H1 (cell line): Measurements from ENCODE around the gene RPRD2. TPM values are rescaled to one million over a fixed set of nuclear protein-coding genes. Genes with fewer than 3 reads are reported as not detected.

Experiments
- CTCF ChIA-PET: fragments of 300-600 bp; sonication (Branson Sonifier 250); formaldehyde crosslinking; loops from one replicate; lab custom pipeline; 2021; ENCODE audit not compliant: partially characterized antibody; lab: Charles Lee
- POLR2A ChIA-PET: fragments of 300-600 bp; sonication (Branson Sonifier 250); formaldehyde crosslinking; loops from one replicate; lab custom pipeline; 2021; ENCODE audit warnings: inconsistent platforms; ENCODE audit not compliant: partially characterized antibody; lab: Charles Lee
- DNase-seq, 2 experiments: peaks; one replicate each; pipeline versions ENCODE4 v3.0.0 to v3.0.0-alpha.2; 2010 to 2022; ENCODE audit warnings: low spot score in 2 of 2, low read depth in 1 of 2, mixed read lengths in 1 of 2
- FAIRE-seq: peaks from 2 replicates; lab custom pipeline; 2011; peaks lifted over from hg19 to GRCh38; lab: Jason Lieb, UNC
- H2AFZ ChIP-seq: 2 replicates; pipeline ENCODE4 v1.8.1; 2012; ENCODE audit warnings: low read length, inconsistent platforms
- H2AK5ac ChIP-seq: 2 replicates; pipeline ENCODE4 v1.6.1; 2013; ENCODE audit warnings: low read depth, low read length
- H2BK120ac ChIP-seq: replicated peaks from 2 replicates; pipeline ENCODE3; 2013; ENCODE audit warnings: low read depth, low read length, inconsistent platforms
- H2BK12ac ChIP-seq: 2 replicates; pipeline ENCODE4 v1.6.1; 2013; ENCODE audit warnings: low read depth, low read length
- H2BK15ac ChIP-seq: 2 replicates; pipeline ENCODE4 v1.6.1; 2013; ENCODE audit warnings: low read length
- H2BK20ac ChIP-seq: 2 replicates; pipeline ENCODE4 v1.6.1; 2013; ENCODE audit warnings: low read length
- H2BK5ac ChIP-seq: 2 replicates; pipeline ENCODE4 v1.6.1; 2013; ENCODE audit warnings: low read depth, low read length
- H3K14ac ChIP-seq: 2 replicates; pipeline ENCODE4 v1.6.1; 2013; ENCODE audit warnings: inconsistent platforms; ENCODE audit not compliant: insufficient read length
- H3K18ac ChIP-seq: 2 replicates; pipeline ENCODE4 v1.6.1; 2013; ENCODE audit warnings: low read length; ENCODE audit errors: extremely low read depth
- H3K23ac ChIP-seq: 2 replicates; pipeline ENCODE4 v1.6.1; 2013; ENCODE audit warnings: inconsistent platforms; ENCODE audit not compliant: insufficient read length
- H3K23me2 ChIP-seq: 2 replicates; pipeline ENCODE4 v1.6.1; 2013; ENCODE audit warnings: low read depth, low read length
- H3K27ac ChIP-seq: 2 replicates; pipeline ENCODE4 v1.6.1; 2011; ENCODE audit warnings: low read depth, low read length, inconsistent platforms
- H3K27me3 ChIP-seq, 4 experiments: replicated peaks in 1 of 4; 1 replicate in 1 of 4; 2 replicates in 3 of 4; pipeline versions ENCODE4 v1.6.1 to v1.8.1; 2011 to 2013; ENCODE audit warnings: low read length in 3 of 4, mild to moderate bottlenecking in 3 of 4, inconsistent platforms in 2 of 4, mixed read lengths in 2 of 4, moderate library complexity in 1 of 4; ENCODE audit not compliant: control insufficient read depth in 3 of 4, insufficient read depth in 3 of 4; ENCODE audit errors: extremely low read depth in 1 of 4
- H3K36me3 ChIP-seq, 4 experiments: 2 replicates each; pipeline versions ENCODE4 v1.6.1 to v1.8.1; 2011 to 2013; ENCODE audit warnings: mild to moderate bottlenecking in 4 of 4, low read length in 3 of 4, moderate library complexity in 2 of 4, control low read depth in 1 of 4, inconsistent platforms in 1 of 4; ENCODE audit not compliant: insufficient read depth in 4 of 4, control insufficient read depth in 2 of 4
- H3K4ac ChIP-seq: replicated peaks from 2 replicates; pipeline ENCODE3; 2013; ENCODE audit warnings: low read length, low read depth, mixed read lengths, inconsistent platforms; ENCODE audit not compliant: insufficient read length
- H3K4me1 ChIP-seq, 4 experiments: replicated peaks in 1 of 4; 1 replicate in 1 of 4; 2 replicates in 3 of 4; pipeline versions ENCODE4 v1.6.1 to v1.8.1; 2011 to 2013; ENCODE audit warnings: low read length in 3 of 4, inconsistent platforms in 2 of 4, mixed read lengths in 1 of 4; ENCODE audit not compliant: insufficient read depth in 4 of 4, control insufficient read depth in 3 of 4
- H3K4me2 ChIP-seq, 2 experiments: 2 replicates each; pipeline versions ENCODE4 v1.6.1 to v1.8.1; 2011 to 2013; ENCODE audit warnings: low read depth in 2 of 2, low read length in 2 of 2, control low read depth in 1 of 2, inconsistent platforms in 1 of 2, mild to moderate bottlenecking in 1 of 2; ENCODE audit not compliant: insufficient read depth in 1 of 2
- H3K4me3 ChIP-seq, 4 experiments: fragments of 200-600, 300-600 bp in 1 of 4; sonication (generic), shearing (Covaris generic), sonication (Bioruptor Twin) in 1 of 4; 2 replicates each; pipeline versions ENCODE4 v1.5.1 to v1.8.1; 2011 to 2016; ENCODE audit warnings: low read length in 4 of 4, low read depth in 3 of 4, control low read depth in 2 of 4, inconsistent platforms in 2 of 4, mild to moderate bottlenecking in 2 of 4, mixed read lengths in 1 of 4, moderate library complexity in 1 of 4; ENCODE audit not compliant: insufficient read depth in 2 of 4; ENCODE audit errors: extremely low read depth in 1 of 4
- H3K56ac ChIP-seq: replicated peaks from 2 replicates; pipeline ENCODE3; 2013; ENCODE audit warnings: low read depth, mild to moderate bottlenecking, mixed read lengths, low read length, inconsistent platforms; ENCODE audit not compliant: insufficient read length
- H3K79me1 ChIP-seq: 2 replicates; pipeline ENCODE4 v1.6.1; 2013; ENCODE audit warnings: low read depth, low read length, control low read depth
- H3K79me2 ChIP-seq, 2 experiments: 2 replicates each; pipeline versions ENCODE4 v1.6.1 to v1.8.1; 2012 to 2013; ENCODE audit warnings: low read length in 2 of 2, mild to moderate bottlenecking in 2 of 2, inconsistent platforms in 1 of 2; ENCODE audit not compliant: insufficient read depth in 2 of 2, control insufficient read depth in 1 of 2
- H3K9ac ChIP-seq, 4 experiments: replicated peaks in 1 of 4; 1 replicate in 1 of 4; 2 replicates in 3 of 4; pipeline versions ENCODE4 v1.6.1 to v1.8.1; 2011 to 2013; ENCODE audit warnings: low read depth in 3 of 4, low read length in 3 of 4, control low read depth in 2 of 4, mild to moderate bottlenecking in 2 of 4, moderate library complexity in 2 of 4, inconsistent platforms in 1 of 4; ENCODE audit errors: extremely low read depth in 1 of 4
- H3K9me3 ChIP-seq, 2 experiments: 2 replicates each; pipeline versions ENCODE4 v1.6.1 to v1.8.1; 2012 to 2013; ENCODE audit warnings: mild to moderate bottlenecking in 2 of 2, moderate library complexity in 2 of 2, control low read depth in 1 of 2, inconsistent platforms in 1 of 2, low read depth in 1 of 2, low read length in 1 of 2, mixed read lengths in 1 of 2; ENCODE audit not compliant: insufficient read depth in 2 of 2
- H4K20me1 ChIP-seq, 2 experiments: replicated peaks in 1 of 2; 2 replicates each; pipeline versions ENCODE3 to v1.8.1; 2011 to 2013; ENCODE audit warnings: inconsistent platforms in 2 of 2, low read length in 2 of 2, mild to moderate bottlenecking in 1 of 2; ENCODE audit not compliant: insufficient read depth in 2 of 2, control insufficient read depth in 1 of 2
- H4K5ac ChIP-seq: 2 replicates; pipeline ENCODE4 v1.6.1; 2013; ENCODE audit warnings: low read length, low read depth, mixed read lengths, inconsistent platforms; ENCODE audit not compliant: insufficient read length
- H4K8ac ChIP-seq: 2 replicates; pipeline ENCODE4 v1.8.0; 2013; ENCODE audit warnings: mild to moderate bottlenecking, moderate library complexity, low read length, inconsistent platforms; ENCODE audit not compliant: insufficient read depth; ENCODE audit errors: extremely low read depth
- H4K91ac ChIP-seq: replicated peaks from 2 replicates; pipeline ENCODE3; 2013; ENCODE audit warnings: low read length, mixed read lengths, inconsistent platforms; ENCODE audit not compliant: insufficient read length
- BRCA1 ChIP-seq: IDR thresholded peaks from 2 replicates; pipeline ENCODE4 v1.6.1; 2012; ENCODE audit warnings: low read depth, low read length, improper control_type of control experiment
- PHF8 ChIP-seq: fragments of 200-600 bp; sonication (generic); conservative IDR thresholded peaks from 2 replicates; pipeline ENCODE4 v1.7.1; 2012; ENCODE audit warnings: low read depth, mild to moderate bottlenecking, inconsistent platforms, low read length, moderate library complexity
- WGBS, 2 experiments: shearing (Covaris generic) in 1 of 2; methylation state at CpG; one replicate each; pipeline versions ENCODE4 v1.1.6 to v1.1.7; 2013 to 2015; ENCODE audit warnings: low lambda C conversion rate in 2 of 2, mixed read lengths in 2 of 2, inconsistent platforms in 1 of 2, low coverage in 1 of 2, missing lambda C conversion rate in 1 of 2; ENCODE audit not compliant: insufficient replicate concordance in 2 of 2, insufficient coverage in 1 of 2, insufficient read length in 1 of 2; ENCODE audit errors: extremely low coverage in 1 of 2, missing lambda C conversion rate in 1 of 2; 5-methylcytosine and 5-hydroxymethylcytosine counted together
- polyA plus RNA-seq, 7 experiments: library from polyadenylated mRNA; depleted of rRNA in 3 of 7; stranded (reverse) in 5 of 7; unstranded in 2 of 7; fragments of >200 nt in 5 of 7; fragments of 200-250 nt in 2 of 7; gene quantifications; 1 replicate in 5 of 7; 2 replicates in 1 of 7; 4 replicates in 1 of 7; pipeline versions ENCODE4 v1.2.1 to v1.2.3, GENCODE V29; 2011 to 2013; ENCODE audit warnings: missing spikeins in 2 of 7, mixed read lengths in 2 of 7
- total RNA-seq: library from RNA; stranded (reverse); fragmentation: NEBNext Ultra II Directional; extraction: Animal tissue kit (Norgen Biotek cat#: 25700); gene quantifications from 2 replicates; pipeline ENCODE4 v1.2.1, GENCODE V29; 2021
- TF ChIP-seq, protein P1 (sequence below): IDR thresholded peaks from 2 replicates; pipeline ENCODE4 v1.6.1; 2011; ENCODE audit warnings: low read length, improper control_type of control experiment

RPRD2 gene
- total and polyA plus RNA-seq, 2 of the 8 experiments (the other 6 are each of a cell fraction or from before 2014, with no cell fraction given): 14.4 to 32.4 TPM

DNA sequence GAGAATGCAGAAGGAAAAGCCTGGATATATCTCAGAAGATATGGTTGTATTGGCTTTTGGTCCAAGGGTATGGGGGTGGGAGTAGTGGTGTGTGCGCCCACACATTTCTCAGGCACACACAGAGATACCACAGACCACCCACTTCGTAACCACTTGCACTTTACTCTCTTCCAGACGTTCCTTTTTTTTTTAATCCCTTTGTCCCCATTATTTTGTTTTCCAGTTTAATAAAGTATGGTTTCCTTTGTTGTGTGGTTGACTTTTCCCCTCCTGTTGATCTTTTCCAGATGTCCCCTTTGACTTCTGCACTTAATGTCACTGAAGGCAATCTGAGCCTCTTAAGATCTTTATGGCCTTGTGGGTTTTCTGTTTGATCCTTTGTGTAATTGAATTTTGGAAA is 112.8 kb downstream of the RPRD2 start:
- no peak overlapping the region for H3K14ac ChIP-seq
- POLR2A ChIA-PET: no interaction called here
- H2BK15ac ChIP-seq: no peak overlapping the region
- H2AFZ ChIP-seq: no peak overlapping the region
- no peaks in the 10 kb centered on the region for H3K27me3 ChIP-seq
- H4K5ac ChIP-seq: no peak overlapping the region
- 86% methylated on average over 3 of the region's 3 CpGs; no CpG with 5 or more reads in 1 of the 2 experiments for WGBS, 2 experiments
- H3K79me1 ChIP-seq: no peaks in the 10 kb centered on the region
- no peak overlapping the region for H3K4ac ChIP-seq
- no peak overlapping the region for H4K91ac ChIP-seq
- no peak overlapping the region for H4K8ac ChIP-seq
- H2BK20ac ChIP-seq: no peak overlapping the region
- no peak overlapping the region for H3K27ac ChIP-seq
- H3K56ac ChIP-seq: no peak overlapping the region
- peaks cover 0 to 8% (median 4%) of the 10 kb centered on the region in 4 experiments; a peak in 4 of 7 replicates for H3K4me1 ChIP-seq
- CTCF ChIA-PET: no interaction called here
- H3K18ac ChIP-seq: no peak overlapping the region
- H3K23ac ChIP-seq: no peak overlapping the region
- H3K36me3 ChIP-seq: peaks cover under 1 to 11% (median 3%) of the 10 kb centered on the region in 4 experiments; a peak in 5 of 8 replicates
- peaks cover 0 to 2% of the 10 kb centered on the region in 2 experiments for H4K20me1 ChIP-seq
- H3K23me2 ChIP-seq: no peaks in the 10 kb centered on the region
- no peak overlapping the region for H2BK12ac ChIP-seq
- H2AK5ac ChIP-seq: no peak overlapping the region
- no peak overlapping the region for H3K9ac ChIP-seq
- TF ChIP-seq, protein P1, sequence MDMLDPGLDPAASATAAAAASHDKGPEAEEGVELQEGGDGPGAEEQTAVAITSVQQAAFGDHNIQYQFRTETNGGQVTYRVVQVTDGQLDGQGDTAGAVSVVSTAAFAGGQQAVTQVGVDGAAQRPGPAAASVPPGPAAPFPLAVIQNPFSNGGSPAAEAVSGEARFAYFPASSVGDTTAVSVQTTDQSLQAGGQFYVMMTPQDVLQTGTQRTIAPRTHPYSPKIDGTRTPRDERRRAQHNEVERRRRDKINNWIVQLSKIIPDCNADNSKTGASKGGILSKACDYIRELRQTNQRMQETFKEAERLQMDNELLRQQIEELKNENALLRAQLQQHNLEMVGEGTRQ: no peak
- TF ChIP-seq BRCA1 (no peak), PHF8 (no peak)
- H3K4me3 ChIP-seq: no peak overlapping the region
- no peak for DNase-seq
- no peaks in the 10 kb centered on the region for H3K79me2 ChIP-seq
- no peak overlapping the region for H3K4me2 ChIP-seq
- FAIRE-seq: no peak
- H2BK120ac ChIP-seq: no peak overlapping the region
- H2BK5ac ChIP-seq: no peak overlapping the region
- H3K9me3 ChIP-seq: no peaks in the 10 kb centered on the region
